ENCODE data around the gene TMEM132E.

The TMEM132E gene

GRCh38 chr17:34589120-34589965, 10.0 kb downstream of the TMEM132E start:
- TF ChIP-seq, protein P1, sequence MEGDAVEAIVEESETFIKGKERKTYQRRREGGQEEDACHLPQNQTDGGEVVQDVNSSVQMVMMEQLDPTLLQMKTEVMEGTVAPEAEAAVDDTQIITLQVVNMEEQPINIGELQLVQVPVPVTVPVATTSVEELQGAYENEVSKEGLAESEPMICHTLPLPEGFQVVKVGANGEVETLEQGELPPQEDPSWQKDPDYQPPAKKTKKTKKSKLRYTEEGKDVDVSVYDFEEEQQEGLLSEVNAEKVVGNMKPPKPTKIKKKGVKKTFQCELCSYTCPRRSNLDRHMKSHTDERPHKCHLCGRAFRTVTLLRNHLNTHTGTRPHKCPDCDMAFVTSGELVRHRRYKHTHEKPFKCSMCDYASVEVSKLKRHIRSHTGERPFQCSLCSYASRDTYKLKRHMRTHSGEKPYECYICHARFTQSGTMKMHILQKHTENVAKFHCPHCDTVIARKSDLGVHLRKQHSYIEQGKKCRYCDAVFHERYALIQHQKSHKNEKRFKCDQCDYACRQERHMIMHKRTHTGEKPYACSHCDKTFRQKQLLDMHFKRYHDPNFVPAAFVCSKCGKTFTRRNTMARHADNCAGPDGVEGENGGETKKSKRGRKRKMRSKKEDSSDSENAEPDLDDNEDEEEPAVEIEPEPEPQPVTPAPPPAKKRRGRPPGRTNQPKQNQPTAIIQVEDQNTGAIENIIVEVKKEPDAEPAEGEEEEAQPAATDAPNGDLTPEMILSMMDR (IDR thresholded peaks at IDR 0.05), result no peak
- TF ChIP-seq ZFX (IDR thresholded peaks at IDR 0.05; ENCODE audit: borderline replicate concordance), result no peak
- H3K27ac ChIP-seq, result no peak overlapping the region

DNA sequence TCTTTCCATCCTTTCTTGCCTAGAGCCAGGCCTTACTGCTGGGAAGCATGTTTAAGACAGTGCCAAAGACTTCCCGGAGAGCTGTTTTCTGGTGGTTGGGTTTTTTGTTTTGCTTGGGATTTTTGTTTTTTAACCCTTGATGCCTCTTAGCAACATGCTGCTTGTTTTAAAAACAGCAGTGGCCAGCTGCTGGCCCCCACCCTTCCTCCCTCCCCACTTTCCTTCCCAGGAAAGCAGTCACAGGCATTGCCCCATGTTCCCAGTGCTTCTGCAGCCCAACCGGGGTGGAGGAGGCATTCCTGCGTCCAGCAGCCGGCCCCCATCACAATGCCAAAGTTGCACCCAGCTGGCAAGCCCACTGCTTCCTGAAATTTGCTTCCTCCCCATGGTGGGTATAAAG, 12.6 kb downstream of the TMEM132E start:
- TF ChIP-seq, protein P1 (IDR thresholded peaks at IDR 0.05), result no peak
- no peak for TF ChIP-seq ZFX (IDR thresholded peaks at IDR 0.05; ENCODE audit: borderline replicate concordance)
- no peak overlapping the region for H3K27ac ChIP-seq

DNA sequence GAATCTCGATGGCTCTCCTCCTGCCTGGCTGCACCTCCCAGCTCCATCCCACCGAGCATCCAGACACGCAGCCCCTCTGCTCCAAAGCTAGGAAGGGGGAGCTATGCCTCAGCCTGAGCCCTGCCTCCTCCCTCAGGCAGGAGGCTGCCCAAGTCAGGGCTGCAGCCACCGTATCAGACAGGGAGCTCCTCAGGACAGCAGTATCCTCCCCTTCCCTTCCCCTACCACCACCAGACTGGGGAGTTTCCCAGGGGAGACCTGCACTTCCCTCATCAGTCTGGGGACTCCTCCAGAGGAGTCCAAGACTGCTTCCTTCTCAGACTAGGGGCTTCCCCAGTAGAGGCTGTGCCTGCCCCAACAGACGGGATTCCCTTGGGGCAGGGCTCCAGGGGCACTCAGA, 17.5 kb downstream of the TMEM132E start:
- no peak overlapping the region for H3K27ac ChIP-seq
- TF ChIP-seq, protein P1 (IDR thresholded peaks at IDR 0.05), result no peak
- no peak for TF ChIP-seq ZFX (IDR thresholded peaks at IDR 0.05; ENCODE audit: borderline replicate concordance)

DNA sequence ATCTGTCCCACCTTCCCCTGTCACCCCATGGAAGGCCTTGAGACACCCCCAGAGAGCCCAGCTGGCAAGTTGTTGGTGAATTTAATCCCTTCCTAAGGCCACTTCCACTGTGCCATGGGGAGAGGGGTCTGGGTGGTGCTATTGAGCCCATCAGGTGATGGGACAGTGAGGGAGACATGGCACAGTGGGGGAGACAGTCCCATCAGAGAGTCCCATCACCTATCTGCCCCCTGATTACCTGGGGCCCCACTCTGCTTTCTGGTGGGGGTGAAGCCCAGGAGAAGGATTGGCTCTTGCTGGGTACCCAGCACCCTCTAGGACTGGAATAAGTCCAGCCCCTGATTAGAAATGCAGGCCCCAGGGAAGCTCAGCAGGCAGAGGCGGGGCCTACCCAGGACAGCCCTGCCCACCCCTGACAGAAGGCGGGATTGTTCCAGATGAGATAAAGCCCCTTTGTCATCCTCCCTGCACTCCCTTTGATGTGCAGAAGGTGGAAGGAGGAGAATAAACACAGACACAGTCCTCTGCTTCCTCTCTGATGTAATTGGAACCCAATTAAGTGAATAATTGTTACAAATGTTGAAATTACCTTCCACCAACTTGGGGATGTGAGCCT, 18.9 kb downstream of the TMEM132E start:
- TF ChIP-seq ZFX (IDR thresholded peaks at IDR 0.05; ENCODE audit: borderline replicate concordance), result no peak
- TF ChIP-seq, protein P1 (IDR thresholded peaks at IDR 0.05), result no peak
- no peak overlapping the region for H3K27ac ChIP-seq

- H3K27ac ChIP-seq, result no peak overlapping the region
- TF ChIP-seq ZFX (IDR thresholded peaks at IDR 0.05; ENCODE audit: borderline replicate concordance), result no peak
- TF ChIP-seq, protein P1 (IDR thresholded peaks at IDR 0.05), result no peak
These were observed 22.0 kb downstream of the TMEM132E start for GRCh38 chr17:34601416-34601815.

DNA sequence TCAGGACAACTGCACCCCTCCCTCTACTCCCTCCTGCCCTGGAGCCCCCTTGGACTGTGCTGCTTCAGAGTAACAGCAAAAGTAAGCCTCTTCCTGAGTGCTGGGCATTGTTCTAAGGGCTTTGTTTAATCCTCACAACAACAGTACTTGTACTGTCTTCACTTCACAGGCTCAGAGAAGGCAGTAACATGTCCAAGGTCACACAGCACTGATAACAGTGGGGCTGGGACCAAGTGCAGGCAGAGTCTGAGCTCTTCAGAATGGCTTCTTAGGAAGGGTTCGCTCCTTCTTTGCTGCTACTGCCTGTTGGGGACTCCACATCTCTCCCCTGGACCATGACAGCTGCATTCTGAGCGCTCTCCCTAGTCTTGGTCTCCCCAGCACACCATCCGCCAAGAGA, 24.6 kb downstream of the TMEM132E start:
- TF ChIP-seq, protein P1 (IDR thresholded peaks at IDR 0.05), result no peak
- no peak for TF ChIP-seq ZFX (IDR thresholded peaks at IDR 0.05; ENCODE audit: borderline replicate concordance)

GRCh38 chr17:34606763-34607162, 27.4 kb downstream of the TMEM132E start:
- TF ChIP-seq ZFX (IDR thresholded peaks at IDR 0.05; ENCODE audit: borderline replicate concordance), result no peak
- no peak overlapping the region for H3K27ac ChIP-seq

More for the DNA sequence above, 24.6 kb downstream of the TMEM132E start:
- no peak overlapping the region for H3K27ac ChIP-seq

Data from 22Rv1 (cell line).